Suprapubic skin (tissue), 4 donors: Measurements from ENCODE around the gene NECAB3.

ENCODE experiments used
- CTCF ChIP-seq, 2 donors: fragments of 200-600 bp in 1 of 2; fragments of 450-650 bp in 1 of 2; sonication (generic) in 1 of 2; IDR thresholded peaks; one replicate each; pipeline ENCODE4 v1.5.1; 2016 to 2019; ENCODE audit warnings: antibody characterized with exemption in 2 of 2, mild to moderate bottlenecking in 1 of 2, moderate library complexity in 1 of 2
- EP300 ChIP-seq: sonication (generic); formaldehyde crosslinking; IDR thresholded peaks from one replicate; pipeline ENCODE4 v1.6.1; 2017; ENCODE audit warnings: antibody characterized with exemption
- POLR2A ChIP-seq, 2 donors: fragments of 450-650 bp; IDR thresholded peaks; one replicate each; pipeline ENCODE4 v1.6.1; 2017; ENCODE audit warnings: antibody characterized with exemption in 2 of 2, mild to moderate bottlenecking in 2 of 2, moderate library complexity in 2 of 2
- POLR2AphosphoS5 ChIP-seq, 3 donors: sonication (generic); formaldehyde crosslinking; IDR thresholded peaks; one replicate each; pipeline ENCODE4 v1.6.1; 2017; ENCODE audit warnings: antibody characterized with exemption in 3 of 3

GRCh38 chr20:33609504-33609903 is 64.7 kb downstream of the NECAB3 start:
- TF ChIP-seq CTCF (IDR thresholded peaks at IDR 0.05) (no peak), POLR2A (IDR thresholded peaks at IDR 0.05) (no peak), EP300 (no peak), POLR2AphosphoS5 (IDR thresholded peaks at IDR 0.05) (no peak)
